HG03097 (cell line): ENCODE results near the gene GOLGA6C.
"Not testable (repeated sequence)": the region's sequence is repeated elsewhere in the genome, so short reads cannot be mapped to it uniquely, and the experiment has no call there.

Experiments
- ATAC-seq: cut with Tn5 transposase; IDR thresholded peaks from one replicate; pipeline ENCODE4 v1.9.1; 2021; ENCODE audit not compliant: unreplicated experiment, low FRiP score

Gene GOLGA6C

GRCh38 chr15:75312548-75312947 lies 54.4 kb downstream of the GOLGA6C start:
- ATAC-seq = not testable (repeated sequence)

GRCh38 chr15:75313116-75313845 lies 55.1 kb downstream of the GOLGA6C start:
- no peak for ATAC-seq

- ATAC-seq = no peak
Measured at GRCh38 chr15:75314552-75315290, 56.6 kb downstream of the GOLGA6C start.

GRCh38 chr15:75319231-75319897 lies 61.2 kb downstream of the GOLGA6C start:
- ATAC-seq = not testable (repeated sequence)
